GM18505 (cell line): ENCODE data around the gene AKIRIN2.
"Not testable (repeated sequence)": the region's sequence is repeated elsewhere in the genome, so short reads cannot be mapped to it uniquely, and the experiment has no call there.

Experiments used
- ATAC-seq: cut with Tn5 transposase; IDR thresholded peaks from one replicate; pipeline ENCODE4 v1.9.1; 2021; ENCODE audit not compliant: unreplicated experiment
- POLR2A ChIP-seq: IDR thresholded peaks from 4 replicates; pipeline ENCODE4 v1.6.1; 2011; ENCODE audit warnings: borderline replicate concordance; ENCODE audit not compliant: insufficient read depth, insufficient read length; ENCODE audit errors: extremely low read depth

Gene AKIRIN2

DNA sequence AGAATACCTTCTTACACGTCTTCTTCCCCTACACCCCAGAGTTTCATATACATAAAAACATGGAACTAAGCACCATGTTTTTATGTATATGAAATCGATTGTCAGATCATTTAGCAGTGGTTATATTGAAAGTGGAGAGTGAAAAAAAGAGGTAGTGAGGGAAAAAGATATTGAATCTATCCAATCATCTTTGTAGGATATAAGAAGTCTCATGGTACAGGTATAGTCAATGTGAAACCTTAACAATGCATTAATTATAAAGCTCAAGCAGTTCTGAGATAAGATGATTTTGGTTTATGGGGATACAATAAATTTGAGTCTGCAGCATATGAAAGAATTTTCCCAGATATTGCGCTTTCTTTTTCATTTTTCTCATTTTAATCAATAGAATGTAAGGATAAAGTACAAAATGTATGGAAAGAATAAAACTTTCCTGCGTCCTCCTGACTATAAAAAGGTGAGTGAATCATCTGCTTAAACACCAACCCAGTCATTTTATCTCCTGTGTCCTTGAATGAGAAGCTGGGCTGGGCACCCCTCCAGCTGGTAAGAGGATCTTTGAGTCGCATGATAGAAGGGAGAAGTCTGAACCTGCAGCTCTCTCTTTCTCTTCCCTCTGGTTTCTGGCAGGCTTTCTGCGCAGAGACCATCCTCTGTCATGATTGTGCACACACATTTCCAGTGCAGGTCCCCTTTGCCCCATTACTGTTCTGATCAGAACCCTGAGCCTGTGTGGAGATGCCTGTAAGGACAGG is 28.1 kb upstream of the AKIRIN2 start:
- TF ChIP-seq POLR2A, result no peak
- ATAC-seq, result no peak

DNA sequence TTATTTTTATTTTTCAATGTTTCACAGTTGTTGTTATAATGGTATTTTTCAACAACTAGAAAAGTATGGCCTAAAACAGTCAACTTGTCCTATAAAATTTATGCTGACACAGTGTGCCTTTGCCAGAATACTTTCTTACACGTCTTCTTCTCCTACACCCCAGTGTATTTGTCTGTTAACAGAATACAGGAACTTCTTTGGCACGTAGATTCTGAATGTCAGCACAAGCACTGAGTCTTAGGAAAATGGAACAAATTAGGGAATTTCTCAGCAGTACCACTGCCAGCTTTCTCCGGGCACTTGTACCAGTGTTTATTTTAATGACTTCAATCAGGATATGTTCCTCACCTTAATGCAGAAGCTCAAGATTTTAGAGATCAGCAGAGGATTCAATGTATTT is 26.7 kb upstream of the AKIRIN2 start:
- no peak for TF ChIP-seq POLR2A
- ATAC-seq, result no peak

DNA sequence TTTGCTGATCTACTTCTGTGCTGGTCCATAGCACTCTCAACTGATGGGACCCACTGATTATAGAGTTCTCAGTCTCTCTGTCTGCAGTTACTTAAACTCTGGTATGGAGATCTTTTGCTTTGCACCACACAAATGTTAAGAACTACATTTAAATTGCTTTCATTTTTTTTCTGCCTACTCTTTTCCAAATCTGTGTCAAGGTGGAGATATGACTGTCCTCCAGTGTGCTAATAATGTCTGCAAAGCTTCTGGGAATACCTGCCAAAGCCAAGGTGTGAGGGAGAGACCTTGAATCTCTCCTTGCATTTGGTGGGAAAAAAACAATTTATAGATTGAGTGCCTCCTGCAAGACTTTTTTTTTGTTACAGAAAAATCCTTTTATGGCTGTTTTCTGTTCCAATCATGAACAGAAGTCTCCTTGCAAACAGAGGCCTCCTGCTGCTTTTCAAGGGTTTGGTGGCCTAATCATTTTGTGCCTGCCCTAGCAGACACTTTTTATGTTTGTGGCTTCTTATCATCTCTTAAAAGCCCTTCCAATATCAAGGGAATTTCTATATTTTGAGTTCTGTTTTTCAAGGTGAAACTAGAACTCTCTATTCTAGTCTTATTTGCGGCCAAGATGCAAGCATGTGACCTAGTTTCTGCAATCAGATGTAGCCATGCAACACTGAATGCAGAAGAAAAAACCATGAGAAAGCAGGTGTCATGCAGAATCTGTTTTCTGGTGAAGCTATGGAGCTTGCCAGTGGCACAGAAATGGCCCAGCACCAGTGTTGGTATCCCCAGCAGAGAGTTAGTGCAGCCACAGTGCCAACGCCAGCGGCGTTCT is 23.2 kb upstream of the AKIRIN2 start:
- peak; percentile 57 for TF ChIP-seq POLR2A
- ATAC-seq, result peak; percentile 78

DNA sequence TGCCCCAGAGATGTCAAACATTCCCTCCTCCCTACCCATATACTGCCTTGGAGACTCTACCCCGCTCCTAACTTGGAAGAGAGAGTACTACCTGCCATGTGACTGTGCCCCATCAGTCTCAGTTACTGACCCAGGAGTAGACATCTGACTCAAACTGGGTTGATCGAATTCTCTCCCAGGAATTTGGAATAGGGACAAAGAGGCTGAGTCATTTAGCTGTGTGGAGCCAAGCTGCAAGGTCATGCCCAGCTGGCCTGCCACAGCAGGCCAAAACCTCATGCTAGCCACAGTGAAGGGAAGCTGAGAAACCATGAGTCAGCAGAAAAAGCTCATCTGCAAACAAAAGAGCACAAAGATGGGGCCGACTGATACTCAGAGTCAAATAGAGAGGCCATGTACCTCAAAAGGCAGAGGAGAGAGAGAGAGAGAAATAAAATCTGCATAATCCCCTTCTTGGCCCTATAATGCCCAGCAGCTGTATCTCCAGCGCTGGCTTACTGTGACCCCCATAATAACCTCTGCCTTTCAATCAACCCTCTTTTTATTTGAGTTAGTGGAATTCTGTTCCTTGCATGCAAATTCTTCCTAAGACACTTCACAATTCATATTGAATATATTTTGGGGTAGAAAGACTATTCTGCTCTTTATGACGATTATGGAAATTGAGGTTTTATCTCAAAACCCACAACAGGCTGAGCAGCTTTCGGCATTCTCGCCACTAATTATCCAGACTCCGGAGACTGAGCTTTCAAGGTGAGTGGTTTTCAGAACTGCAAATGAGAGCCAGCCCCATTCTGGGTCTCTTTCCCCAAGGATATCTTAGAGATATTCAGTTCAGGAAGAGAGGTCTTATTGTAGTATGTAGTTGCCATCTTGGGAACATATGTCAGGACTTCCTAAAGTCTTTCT is 21.4 kb upstream of the AKIRIN2 start:
- no peak for TF ChIP-seq POLR2A

DNA sequence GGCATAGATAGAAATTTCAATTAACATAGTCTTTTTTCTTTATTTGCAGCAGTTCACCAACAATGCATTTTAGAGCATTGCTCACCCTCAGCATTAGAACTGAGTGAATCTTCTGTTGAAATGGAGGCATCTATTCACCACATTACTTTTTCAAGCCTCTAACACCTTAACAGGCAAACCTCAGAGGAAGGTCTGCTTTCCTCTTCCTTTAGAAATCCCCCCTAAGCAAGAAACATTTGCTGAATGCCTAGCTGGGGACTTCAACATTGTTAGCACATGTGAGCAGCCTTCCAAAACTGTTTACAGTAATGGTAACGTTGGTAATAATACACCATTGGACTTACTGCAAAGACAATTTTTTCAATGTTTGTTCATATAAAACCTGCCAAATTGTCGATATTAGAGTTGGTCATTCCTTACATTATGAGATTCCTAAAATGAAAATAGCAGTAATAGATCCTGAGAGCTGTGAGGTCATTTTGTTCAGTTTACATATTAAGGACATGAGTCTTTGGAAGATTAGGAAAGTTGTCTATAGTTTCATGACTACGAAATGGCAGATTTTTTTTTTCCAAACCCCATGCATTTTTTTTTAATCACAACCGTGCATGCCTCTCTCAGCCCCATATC is 20.6 kb upstream of the AKIRIN2 start:
- TF ChIP-seq POLR2A, result no peak
- ATAC-seq, result no peak

More for the DNA sequence above, 21.4 kb upstream of the AKIRIN2 start:
- no peak for ATAC-seq

DNA sequence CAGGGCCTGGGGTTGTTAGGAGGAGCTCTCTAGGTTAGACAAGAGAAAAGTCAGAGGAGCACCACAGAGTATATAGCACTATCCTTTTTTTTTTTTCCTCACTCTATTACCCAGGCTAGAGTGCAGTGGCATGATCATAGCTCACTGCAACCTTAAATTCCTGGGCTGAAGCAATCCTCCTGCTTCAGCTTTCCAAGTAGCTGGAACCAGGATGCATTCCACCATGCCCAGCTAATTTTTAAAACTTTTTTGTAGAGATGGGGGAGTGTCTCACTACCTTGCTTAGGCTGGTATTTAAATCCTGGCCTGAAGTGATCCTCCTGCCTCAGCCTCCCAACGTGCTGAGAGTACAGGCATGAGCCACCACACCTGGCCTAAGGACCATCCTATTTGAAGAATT is 19.3 kb upstream of the AKIRIN2 start:
- ATAC-seq, result no peak

DNA sequence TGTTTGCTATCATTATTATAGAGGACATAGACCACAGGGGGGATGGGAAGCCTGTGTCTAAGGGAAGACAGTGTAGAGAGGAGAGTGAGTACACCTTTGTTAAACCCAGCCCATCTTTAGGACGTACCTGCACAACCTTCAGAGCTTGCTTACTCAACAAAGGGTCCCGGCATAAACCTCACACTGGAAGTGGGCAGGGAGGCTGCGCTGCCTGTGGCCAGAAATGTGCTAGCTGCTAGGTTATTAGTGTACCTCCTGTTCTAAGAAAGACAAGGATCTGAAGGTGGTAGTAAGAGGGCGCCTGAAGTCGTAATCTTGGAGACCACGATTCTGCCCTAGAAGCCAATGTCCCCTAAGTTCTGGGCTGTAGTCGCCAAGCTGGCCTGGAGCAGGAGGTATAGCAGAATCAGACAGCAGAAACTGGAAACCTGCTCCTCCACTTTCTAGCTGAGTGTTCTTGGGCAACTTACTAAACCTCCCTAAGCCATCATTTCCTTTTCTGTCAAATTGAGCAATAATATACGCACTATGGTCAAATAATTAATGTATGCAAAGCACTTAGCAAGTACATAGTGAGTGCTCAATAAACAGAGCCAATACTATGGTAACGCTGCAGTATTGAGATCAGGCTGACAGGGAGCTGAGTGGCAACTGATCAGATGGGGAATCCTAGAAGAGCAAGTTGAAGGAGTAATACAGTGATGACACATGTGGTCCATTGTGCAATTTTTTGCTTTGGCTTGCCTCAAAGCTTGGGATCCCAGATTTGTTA is 16.8 kb upstream of the AKIRIN2 start:
- TF ChIP-seq POLR2A, result no peak
- ATAC-seq, result no peak

More for the DNA sequence above, 19.3 kb upstream of the AKIRIN2 start:
- no peak for TF ChIP-seq POLR2A

DNA sequence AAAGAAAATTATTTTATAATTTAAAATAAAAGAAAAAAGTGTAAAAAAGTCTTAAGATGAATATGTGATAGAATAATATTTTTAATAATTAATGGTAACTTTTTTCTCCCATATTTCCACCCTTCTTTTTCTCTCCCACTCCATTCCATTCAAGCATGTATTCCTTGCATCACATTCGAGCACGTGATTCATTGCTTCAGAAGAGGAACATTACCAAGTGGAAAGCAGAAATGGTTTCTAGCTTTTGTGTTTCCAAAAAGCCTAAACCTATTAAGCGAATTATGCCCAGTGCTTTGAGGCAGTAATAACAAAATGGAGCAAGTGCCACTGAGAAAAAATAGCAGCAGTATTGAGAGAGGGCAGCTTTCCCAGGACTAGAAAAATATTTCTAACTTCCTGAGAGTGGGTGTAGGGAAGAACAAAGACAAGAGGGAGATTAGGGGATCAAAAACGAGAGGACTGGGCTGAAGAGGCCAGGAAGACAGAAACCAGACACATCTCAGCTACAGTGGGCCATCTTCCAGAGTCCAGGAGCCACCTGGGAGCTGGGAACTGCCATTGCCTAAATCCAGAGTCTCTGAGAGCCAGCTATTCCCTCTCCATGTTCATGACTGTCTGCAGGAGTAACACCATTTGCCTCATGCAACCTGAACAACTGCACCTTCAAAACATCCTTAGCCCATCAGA is 15.0 kb upstream of the AKIRIN2 start:
- no peak for ATAC-seq
- TF ChIP-seq POLR2A, result no peak

DNA sequence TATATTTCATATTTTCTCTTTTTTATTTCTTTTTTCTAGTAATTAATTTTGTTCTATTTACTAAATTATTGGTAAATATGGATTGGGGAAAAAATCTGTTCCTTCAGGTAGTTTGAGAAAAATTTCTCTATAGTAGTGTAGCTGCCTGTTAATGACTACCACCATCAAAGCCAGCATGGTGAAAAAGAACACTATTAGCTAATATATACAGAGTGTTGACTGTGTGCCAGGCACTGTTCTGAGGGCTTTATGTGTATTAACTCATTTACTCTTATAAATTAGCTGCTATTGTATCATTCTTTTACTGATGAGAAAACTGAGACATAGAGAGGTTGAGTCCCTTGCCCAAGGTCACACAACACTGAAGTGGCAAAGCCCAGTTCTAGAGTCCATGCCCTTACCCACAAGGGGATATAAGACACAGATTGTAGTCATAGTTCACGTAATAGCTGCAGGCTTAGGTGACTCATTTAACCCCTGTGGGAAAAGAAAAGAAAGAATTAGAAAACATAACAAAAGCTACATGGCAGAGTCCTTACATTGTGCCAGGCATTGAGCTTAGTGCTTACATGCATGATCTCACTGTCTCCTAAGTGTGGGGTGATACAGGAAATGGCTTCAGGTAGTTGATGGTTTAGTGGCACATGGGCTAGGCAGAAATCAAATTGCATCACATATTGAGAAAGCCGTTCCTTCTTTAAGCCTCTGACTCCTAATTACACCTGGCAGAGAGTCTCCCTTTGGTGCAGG is 12.2 kb upstream of the AKIRIN2 start:
- ATAC-seq, result peak; percentile 54
- TF ChIP-seq POLR2A, result no peak

DNA sequence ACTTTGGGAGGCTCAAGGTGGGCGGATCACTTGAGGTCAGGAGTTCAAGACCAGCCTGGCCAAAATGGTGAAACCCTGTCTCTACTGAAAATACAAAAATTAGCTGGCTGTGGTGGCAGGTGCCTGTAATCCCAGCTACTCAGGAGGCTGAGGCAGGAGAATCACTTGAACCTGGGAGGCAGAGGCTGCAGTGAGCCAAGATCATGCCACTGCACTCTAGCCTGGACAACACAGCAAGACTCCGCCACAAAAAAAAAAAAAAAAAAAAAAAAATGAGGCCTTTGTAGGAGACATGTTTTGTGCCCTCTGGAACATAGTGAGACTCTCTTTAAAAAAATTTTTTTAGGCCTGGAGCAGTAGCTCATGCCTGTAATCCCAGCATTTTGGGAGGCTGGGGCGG is 10.7 kb upstream of the AKIRIN2 start:
- not testable (repeated sequence) for ATAC-seq

DNA sequence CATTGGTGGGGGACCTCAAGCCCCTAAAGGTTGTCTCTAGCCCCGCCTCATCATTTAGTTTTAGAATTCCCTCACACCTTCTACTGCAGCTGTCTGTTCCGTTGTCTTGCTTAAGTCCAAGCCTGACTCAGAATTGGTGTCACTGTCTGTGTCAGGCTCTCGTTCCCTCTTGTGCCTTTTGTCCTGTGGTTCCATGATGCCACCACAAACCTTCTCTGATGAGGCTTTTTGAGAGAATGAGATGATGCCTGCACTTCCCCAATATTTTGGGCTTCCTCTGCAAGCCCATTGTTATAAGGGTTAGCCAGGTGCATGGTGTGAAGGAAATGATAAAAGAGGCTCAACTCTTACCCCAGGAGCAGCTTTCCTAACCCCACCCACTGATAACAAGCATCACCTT is 8.1 kb upstream of the AKIRIN2 start:
- no peak for ATAC-seq

DNA sequence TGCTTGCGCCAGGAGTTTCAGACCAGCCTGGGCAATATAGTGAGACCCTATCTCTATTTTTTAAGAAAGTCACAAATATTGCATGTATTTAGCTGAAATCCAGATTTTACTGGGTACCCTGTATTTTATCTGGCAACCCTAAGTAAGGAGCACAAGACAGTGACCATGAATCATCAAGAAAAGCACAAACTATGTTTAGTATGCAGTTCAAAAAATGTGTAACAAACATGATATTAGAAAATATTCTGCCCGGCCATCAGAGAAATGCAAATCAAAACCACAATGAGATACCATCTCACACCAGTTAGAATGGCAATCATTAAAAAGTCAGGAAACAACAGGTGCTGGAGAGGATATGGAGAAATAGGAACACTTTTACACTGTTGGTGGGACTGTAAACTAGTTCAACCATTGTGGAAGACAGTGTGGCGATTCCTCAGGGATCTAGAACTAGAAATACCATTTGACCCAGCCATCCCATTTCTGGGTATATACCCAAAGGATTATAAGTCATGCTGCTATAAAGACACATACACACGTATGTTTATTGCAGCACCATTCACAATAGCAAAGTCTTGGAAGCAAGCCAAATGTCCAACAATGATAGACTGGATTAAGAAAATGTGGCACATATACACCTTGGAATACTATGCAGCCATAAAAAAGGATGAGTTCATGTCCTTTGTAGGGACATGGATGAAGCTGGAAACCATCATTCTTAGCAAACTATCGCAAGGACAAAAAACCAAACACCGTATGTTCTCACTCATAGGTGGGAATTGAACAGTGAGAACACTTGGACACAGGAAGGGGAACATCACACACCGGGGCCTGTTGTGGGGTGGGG is 6.8 kb upstream of the AKIRIN2 start:
- ATAC-seq, result not testable (repeated sequence)

More for the DNA sequence above, 8.1 kb upstream of the AKIRIN2 start:
- TF ChIP-seq POLR2A, result no peak
